HG03558 (cell line): ENCODE results near the gene ECT2L.

Experiments
- ATAC-seq: cut with Tn5 transposase; IDR thresholded peaks from one replicate; pipeline ENCODE4 v1.9.1; 2021; ENCODE audit warnings: moderate number of reproducible peaks; ENCODE audit not compliant: unreplicated experiment; ENCODE audit errors: extremely low read depth

The ECT2L gene

GRCh38 chr6:138849791-138850190, 53.9 kb downstream of the ECT2L start:
- no peak for ATAC-seq

DNA sequence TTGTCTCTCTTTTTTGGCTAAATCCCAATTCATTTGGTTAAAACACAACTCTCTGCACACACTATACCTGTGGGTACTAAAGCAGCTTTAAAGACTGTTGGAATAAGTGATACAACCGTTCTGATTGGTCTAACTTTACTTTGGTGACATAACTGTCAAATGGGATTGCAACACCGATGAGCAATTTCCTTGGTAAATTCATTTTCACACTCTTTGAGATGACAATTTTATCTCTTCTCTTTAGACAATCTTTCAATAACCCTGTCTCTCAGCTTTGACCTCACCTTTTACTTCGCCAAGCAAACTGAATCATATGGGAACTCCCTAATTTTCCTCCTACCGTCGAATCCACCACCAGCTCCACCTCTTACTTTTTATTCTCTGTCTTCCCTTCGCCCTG, 60.8 kb downstream of the ECT2L start:
- no peak for ATAC-seq

DNA sequence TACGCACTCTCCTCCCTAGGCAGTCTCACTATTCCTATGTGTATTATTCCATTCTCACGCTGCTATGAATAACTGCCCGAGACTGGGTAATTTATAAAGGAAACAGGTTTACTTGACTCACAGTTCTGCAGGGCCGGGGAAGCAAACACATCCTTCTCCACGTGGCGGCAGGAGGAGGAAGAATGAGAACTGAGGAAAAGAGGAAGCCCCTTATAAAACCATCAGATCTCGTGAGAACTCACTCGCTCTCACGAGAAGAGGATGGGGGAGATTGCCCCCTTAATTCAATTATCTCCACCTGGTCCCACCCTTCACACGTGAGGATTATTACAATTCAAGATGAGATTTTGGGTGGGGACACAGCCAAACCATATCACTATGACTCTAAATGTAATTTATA, 61.9 kb downstream of the ECT2L start:
- no peak for ATAC-seq

- no peak for ATAC-seq
These were observed 66.6 kb downstream of the ECT2L start for GRCh38 chr6:138862456-138862855.

GRCh38 chr6:138863321-138863720, 67.4 kb downstream of the ECT2L start:
- no peak for ATAC-seq

GRCh38 chr6:138864343-138864890, 68.5 kb downstream of the ECT2L start:
- ATAC-seq, result no peak

DNA sequence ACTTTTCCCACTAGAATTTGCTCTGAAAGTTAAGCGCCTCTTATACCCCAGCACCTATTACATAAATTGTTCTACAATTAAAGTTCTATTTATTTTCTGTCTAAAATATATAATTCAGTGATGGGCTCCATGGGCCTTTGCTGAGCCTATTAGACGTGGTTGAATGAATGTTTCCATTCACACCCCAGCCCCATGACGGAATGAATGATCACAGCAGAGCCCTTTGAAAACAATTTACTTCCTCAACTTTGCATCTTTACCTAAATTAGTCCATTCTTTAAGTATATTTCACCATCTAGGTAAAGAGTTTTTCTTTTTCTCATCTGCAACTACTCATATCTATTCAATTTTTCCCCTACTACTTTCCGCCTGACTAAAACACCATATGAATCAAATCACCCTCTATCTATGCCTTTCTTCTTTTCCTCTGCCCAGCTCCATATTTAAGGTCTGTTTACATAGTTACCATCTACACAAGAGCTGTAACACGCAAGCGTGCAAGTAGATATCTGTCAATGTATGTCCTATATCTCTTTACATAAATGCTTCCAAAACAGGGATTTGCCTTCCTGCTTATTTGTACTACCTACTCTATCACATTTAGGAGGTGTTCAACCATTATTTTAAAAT, 69.7 kb downstream of the ECT2L start:
- no peak for ATAC-seq

- no peak for ATAC-seq
These were observed 72.3 kb downstream of the ECT2L start for GRCh38 chr6:138868181-138868580.

DNA sequence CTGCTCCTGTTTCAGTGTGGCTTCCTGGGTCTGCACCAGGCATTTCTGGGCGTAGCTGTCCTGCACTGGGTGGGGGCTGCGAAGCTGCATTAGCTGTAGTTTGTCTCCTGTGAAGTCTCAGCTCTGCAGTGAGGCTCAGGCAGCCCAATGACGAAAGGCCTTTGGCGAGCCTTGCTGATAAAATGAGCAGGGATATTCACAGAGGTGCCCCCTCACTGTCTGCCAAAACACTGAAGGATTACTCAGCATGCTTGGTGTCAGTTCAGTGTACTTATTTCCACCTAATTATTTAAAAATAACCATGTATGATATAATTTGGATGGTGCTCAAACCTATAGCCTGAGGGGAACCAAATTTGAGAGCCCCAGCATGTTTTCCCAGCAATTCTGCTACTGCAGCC, 73.5 kb downstream of the ECT2L start:
- ATAC-seq, result no peak

DNA sequence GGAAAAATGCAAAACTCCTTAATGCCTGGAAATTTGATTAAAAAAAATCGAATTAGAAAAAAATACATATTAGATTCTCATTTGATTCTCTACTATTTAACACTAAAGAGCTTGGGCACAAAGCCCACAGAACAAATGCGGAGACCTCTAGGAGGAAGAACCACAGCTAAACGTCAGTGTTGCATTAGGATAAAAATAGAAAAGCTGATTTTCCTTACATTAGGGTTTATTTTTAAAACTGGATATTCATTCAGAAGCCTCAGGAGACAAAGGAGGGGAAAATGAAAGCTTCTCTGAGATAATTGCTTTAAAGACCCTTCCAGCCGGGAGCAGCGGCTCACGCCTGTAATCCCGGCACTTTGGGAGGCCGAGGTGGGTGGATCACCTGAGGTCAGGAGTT, 77.3 kb downstream of the ECT2L start:
- no peak for ATAC-seq

DNA sequence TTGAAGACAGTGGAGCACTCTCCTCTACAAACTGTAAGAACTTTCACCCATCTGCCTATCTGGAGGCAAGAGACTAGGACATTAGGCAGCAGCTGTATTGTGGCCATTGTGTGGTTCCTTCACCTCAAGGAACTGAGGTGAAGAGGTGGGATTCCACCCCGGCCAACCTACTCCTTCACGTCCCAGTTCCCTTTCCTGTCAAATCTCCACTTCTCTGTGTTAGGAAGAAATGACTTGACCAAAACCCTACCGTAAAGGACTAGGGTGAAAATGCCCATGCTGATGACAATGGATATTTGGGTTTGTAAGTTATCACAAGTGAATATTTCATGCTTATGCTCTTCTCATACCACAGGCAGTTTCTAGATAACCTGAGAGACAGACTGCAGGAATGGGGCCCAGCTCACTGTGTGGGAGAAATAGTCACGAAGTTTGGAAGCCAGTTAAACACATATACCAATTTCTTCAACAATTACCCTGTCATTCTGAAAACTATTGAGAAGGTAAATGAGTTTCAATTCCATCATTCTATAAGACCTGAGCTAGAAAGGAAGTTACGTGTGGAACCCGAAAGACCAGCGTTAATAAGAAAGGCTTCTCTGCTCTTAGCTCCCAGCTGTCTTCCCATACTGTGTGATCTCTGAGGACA, 86.6 kb downstream of the ECT2L start:
- ATAC-seq, result peak; percentile 47

GRCh38 chr6:138885156-138885819, 89.4 kb downstream of the ECT2L start:
- ATAC-seq, result no peak

- no peak for ATAC-seq
These were observed 95.5 kb downstream of the ECT2L start for GRCh38 chr6:138891255-138891986.

- no peak for ATAC-seq
These were observed 100.3 kb downstream of the ECT2L start for GRCh38 chr6:138896104-138896756.

- no peak for ATAC-seq
These were observed 101.1 kb downstream of the ECT2L start for GRCh38 chr6:138897031-138897430.

GRCh38 chr6:138907167-138907566, 111.3 kb downstream of the ECT2L start:
- ATAC-seq, result no peak

DNA sequence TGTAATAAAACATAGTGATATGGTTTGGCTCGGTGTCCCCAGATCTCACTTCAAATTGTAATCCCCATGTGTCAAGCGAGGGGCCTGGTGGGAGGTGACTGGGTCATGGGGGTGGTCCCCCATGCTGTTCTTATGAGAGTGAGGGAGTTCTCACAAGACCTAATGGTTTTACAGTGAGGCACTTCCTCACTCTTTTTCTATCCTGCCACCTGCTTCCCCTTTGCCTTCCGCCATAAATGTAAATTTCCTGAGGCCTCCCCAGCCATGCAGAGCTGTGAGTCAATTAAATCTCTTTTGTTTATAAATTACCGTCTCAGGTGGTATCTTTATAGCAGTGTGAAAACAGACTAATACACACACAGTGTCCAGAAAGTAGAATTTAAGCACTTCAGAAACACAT, 113.6 kb downstream of the ECT2L start:
- ATAC-seq, result no peak

GRCh38 chr6:138909975-138910374, 114.1 kb downstream of the ECT2L start:
- no peak for ATAC-seq

- no peak for ATAC-seq
These were observed 116.4 kb downstream of the ECT2L start for GRCh38 chr6:138912308-138912707.

- ATAC-seq, result no peak
These were observed 118.8 kb downstream of the ECT2L start for GRCh38 chr6:138914701-138915100.
